Measurements from ENCODE around the gene TCF7.
"Not testable (repeated sequence)": the region's sequence is repeated elsewhere in the genome, so short reads cannot be mapped to it uniquely, and the experiment has no call there.

The TCF7 gene

DNA sequence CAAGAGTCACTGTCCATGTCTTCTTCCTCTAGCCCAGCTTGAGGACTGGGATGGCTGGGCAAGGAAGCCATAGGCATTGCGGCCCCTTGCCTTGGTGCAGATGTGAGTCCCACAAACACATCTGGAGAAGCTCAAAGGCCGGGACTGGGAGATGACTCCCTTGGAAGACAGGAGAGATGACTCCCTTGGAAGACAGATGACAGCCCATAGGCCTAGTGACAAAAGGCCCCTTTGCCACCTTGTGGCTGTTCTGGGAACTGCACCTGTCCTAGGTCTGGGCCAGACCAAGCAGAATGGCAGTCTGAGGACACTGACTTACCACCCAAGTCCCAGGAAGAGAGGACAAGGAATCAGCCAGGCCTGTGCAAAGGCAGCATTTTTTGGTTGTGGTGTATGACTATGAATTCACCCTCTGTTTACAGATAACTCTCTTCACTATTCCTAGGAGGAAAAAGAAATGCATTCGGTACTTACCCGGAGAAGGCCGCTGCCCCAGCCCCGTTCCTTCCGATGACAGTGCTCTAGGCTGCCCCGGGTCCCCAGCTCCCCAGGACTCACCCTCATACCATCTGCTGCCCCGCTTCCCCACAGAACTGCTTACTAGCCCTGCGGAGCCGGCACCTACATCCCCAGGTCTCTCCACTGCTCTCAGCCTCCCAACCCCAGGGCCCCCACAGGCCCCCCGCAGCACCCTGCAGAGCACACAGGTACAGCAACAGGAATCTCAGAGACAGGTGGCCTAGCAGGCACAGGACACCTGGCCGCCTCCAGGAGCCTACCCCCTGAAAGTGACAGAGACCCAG, 31.5 kb downstream of the TCF7 start:
- peak; percentile 87 for DNase-seq

DNA sequence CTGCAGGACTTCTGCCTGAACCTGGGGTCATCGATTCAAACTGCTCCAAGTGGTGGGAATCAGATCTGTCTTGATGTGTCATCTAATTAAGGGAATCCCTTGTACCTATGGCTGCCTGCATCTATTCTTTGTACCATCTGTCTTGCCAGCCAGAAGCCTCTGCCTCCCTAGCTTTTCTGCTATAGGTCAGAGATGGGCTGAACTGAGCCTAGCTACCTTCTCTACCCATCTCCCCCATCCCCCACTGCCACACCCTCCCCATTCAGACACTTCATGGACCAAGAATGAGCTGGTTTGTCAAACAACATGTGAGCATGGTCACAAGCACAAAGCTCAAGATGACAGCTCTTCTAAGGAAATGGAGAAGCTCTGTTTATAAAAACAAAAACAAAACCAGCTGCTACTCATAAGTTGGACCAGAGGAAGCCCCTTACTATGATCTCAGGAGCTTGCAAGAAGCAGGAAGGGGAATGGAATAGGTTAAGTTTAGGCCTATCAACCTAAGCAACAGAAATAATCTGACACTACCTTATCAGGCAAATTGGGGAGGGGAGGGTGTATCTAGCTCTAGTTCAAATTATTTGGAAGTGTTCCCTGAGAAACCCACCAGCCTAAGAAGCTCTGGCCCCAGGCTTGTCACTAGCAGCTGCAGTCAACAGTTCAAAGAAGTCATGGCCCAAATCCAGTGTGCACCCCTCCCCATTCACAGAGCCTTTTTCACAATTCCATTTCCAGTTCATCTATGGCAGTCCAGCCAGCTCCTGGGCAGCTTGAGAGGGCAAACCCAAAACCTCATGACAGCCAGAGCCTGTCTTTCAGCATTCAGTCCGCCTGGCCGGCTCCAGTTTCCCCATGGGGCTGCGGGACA, 32.4 kb downstream of the TCF7 start:
- DNase-seq: peak; percentile 25

DNA sequence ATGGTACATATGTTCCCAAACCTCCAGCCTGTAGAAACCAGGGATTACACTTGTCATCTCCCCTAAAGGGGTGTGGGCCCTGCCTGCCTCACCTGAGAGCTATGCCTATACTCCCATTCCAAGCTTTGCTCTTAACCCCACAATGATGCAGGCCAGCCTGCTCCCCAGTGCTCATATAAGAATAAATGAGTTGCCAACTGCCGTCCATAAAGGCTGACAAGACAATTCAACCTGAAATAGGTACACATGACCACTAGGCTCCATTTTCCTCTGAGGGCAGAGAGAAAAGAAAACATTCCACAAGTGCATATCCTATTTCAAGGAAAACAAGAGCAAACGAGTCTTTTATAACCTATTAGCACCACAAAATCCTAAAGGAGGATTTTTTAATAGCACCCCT, 33.8 kb downstream of the TCF7 start:
- DNase-seq: peak; percentile 34

DNA sequence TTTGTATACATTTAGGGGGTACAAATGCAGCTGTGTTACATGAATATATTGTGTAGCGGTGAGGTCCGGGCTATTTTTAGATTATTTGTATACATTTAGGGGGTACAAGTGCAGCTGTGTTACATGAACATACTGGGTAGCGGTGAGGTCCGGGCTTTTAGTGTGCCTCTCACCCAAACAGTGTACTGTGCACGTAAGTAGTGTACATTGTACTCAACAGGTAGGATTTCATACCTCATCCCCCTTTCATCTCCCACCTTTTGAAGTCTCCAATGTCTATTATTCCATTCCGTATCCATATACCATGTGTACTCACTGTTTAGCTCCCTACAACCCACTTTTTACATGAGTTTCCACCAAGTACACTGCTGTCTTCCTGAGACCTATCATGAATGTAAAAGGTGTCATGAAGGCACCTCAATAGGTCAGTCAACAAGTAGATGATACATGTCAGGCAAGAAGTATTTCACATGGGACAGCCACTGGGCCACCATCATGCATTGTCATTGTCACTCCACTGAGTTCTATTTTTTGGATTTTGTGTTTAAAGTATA, 34.6 kb downstream of the TCF7 start:
- peak; percentile 25 for DNase-seq

DNA sequence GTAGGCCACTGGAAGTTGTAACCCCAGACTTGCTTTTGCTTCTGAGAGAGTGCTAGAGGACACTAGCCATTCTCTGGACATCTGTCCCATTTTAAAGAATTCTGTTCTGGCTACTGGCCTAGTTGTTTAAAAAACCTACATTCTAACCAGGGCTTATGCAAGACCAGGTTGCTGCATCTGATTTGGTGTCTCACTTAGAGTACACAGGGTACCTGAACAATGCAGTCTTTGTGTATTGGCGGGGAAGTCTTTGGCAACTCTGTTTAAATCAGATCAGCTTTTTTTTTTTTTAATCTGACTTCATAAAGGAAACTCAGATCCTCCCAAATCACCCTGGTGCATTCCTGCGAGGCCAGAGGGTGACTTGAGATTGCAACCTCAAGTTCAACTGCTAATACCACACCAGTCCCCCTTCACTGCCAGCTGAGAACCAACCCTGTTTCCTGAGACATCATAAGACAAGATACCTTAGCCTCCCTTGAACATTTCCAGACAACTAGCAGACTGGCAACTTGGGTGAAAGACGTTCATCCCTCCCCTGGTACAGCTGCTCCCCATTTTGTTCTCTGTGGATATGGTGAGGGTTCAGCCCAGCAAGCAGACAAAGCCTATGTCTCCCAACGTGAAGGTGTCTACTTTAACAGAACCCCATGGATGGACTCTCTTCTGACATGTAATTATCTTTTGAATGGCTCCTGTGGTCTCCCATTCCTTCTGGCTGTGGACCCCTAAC, 35.3 kb downstream of the TCF7 start:
- DNase-seq: peak; percentile 26

DNA sequence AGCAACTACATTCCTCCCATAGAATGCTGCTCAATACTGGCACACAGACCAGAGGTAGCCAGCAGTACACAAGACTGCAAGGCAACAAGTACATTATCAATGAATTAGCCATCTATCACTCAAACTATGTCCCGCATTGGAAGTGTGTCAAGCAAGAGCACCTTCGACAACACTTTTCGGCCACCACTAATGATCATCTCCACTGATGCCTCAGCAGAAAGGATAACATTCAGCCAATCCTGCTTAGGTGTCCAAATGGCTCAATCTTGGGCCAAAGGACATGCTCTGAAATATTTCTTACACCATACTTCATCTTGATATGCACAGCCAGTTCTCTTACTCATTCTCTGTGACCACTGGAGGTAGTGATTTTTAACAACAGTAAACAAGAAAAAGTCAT, 37.2 kb downstream of the TCF7 start:
- peak; percentile 2 for DNase-seq

DNA sequence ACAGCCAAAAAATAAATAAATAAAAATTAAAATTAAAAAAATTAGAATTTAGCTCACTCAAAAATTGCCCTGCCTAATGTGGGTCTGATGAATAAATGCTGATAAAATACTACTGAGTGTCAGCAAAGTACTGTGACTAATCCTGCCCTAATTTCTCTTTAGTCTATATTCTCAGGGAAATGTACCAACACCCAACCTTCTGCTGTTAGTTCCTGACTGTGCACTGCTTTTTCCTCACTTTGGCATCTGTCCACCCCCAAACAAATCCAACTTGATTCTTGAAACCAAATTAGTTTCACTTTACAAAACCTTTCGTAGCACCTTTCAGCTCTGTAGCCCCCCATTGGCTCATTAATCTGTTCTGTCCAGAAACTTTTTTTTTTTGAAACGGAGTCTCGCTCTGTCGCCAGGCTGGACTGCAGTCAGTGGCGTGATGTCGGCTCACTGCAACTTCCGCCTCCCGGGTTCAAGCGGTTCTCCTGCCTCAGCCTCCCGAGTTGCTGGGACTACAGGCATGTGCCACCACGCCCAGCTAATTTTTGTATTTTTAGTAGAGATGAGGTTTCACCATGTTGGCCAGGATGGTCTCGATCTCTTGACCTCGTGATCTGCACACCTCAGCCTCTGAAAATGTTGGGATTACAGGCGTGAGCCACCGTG, 37.8 kb downstream of the TCF7 start:
- not testable (repeated sequence) for DNase-seq

DNA sequence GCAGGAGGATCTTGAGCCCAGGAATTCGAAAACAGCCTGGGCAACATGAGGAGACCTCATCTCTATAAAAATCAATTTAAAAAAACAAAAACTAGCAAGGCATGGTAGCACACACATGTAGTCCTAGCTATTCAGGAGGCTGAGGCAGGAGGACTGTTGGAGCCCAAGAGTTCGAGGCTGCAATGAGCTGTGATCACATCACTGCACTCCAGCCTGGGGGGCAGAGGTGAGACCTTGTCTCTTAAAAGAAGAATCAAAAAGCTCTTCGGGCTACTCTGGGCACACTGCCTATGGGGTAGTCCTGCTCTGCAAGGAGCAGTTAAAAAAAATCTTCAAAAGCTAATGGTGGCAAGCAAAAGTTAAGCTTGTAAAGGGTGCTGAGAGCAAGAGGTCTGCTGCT, 38.8 kb downstream of the TCF7 start:
- DNase-seq: no peak

DNA sequence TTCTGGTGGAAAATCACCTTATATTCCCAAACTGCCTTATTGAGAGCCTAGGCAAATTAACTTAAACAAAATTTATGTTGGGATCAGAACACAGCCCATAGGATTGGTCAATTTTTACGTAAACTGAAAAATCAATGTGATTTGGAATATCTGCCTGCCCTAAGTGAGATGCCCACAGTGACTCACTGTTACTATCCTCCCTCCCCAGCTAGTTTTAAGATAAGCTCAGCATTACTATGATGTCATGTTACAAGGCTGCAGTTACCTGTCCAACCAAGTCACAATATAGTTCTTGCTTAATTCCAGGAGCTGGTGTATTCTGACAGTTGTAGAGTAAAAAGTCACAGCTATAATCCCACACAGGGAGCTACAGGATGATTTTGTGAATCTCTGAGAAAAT, 39.2 kb downstream of the TCF7 start:
- DNase-seq: no peak

DNA sequence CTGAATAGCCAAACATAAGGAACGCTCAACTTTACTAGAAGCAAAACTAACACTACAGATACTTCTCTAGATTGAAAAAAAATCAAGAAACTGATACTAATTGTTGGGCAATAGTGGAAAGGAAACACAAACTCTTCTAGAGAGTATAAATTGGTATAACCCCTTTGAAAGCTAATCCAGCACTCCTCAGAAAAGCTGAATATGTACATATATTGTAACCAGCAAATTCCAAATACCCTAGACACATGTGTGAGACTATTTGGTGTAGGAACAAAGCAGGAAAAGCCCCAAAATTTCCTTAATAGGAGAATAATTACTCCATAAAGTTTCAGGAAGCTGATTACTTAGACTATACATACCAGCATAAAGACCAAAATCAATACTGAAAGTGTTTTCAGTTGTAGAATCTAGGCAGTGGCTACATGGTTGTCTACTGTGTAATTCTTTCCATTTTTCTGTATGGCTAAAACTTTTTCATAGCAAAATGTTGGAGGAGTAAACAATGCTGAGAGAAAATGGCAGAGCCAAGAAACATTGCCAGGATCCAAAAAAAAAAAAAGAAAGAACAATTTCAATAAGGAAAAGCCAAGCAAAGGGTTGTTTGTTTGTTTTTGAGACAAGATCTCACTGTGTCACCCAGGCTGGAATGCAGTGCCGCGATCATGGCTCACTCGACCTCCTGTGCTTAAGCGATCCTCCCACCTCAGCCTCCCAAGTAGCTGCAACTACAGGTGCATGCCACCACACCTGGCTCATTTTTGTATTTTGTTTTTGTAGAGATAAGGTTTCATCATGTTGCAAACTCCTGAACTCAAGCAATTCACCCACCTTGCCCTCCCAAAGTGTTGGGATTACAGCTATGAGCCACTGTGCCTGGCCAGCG, 47.3 kb downstream of the TCF7 start:
- no peak for DNase-seq

DNA sequence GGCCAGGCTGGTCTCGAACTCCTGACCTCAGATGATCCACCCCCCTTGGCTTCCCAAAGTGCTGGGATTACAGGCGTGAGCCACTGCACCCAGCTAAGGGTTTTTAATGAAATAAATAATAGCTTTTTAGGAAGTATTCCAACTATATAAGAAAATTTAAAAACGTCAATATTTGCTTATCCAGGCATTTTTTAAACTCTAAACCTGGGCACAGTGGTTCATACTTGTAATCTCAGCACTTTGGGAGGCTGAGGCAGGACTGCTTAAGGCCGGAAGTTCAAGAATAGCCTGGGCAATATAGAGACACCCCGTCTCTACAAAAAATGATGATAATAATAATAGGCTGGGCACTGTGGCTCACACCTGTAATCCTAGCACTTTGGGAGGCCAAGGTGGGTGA, 48.1 kb downstream of the TCF7 start:
- no peak for DNase-seq

DNA sequence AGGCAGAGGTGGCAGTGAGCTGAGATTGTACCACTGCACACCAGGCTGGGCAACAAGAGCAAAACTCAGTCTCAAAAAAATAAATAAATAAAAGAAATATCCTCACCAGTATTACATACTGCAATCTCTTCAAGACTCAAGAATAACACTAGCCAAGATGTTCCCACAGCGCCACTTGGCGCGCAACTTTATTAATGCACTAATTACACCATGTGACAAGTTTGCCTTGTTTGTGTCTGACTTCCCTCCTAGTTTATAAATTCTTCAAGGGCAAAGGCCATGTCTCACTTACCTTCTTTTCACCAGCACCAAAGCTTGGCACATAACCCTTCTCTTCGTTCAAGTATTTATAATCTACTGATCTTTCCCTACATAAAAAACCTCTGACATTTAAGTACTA, 57.5 kb downstream of the TCF7 start:
- DNase-seq: peak; percentile 17

DNA sequence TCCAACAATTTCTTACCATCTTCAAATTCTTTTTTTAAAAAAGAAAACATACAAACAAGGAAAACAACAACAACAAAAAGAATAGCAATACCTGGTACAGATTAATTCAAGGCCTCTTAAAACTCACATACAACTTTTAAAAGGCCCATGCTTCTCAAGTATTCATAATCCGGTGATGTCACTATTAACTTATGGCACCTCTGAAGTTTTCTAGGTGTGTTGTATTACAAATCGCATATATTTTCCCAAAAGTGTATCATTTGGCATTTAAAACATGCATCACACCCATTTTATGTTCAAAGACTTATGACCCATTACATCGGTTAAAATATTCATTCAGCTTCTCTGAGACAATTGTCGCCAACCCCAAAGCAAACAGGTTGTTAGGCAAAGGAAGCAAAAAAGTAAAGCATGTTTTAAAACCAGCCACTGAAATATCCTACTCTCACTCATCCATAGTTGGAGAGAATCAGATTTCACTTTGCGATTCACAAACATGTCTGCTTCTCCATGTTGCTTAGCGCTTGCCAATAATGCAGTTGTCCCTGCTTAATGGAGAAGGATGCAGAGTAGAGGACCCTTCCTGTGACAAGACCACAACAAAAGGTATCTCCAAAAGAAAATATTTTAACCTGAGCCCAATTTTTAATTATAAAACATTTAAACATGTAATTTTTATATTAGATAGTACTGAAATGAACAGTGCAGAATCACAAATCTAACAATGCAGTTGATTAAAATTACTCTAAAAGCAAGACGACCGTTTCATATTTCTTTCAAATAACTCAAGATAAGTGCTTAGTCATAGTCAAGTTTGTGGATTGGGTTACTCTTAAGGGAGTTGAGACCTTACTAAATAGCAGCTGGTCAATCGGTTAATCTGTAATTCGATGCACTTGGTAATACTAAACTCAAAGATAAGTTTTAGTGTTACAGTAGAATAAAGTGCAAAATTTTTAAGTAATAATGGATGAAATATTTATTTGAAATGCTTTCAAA, 60.7 kb downstream of the TCF7 start:
- no peak for DNase-seq

DNA sequence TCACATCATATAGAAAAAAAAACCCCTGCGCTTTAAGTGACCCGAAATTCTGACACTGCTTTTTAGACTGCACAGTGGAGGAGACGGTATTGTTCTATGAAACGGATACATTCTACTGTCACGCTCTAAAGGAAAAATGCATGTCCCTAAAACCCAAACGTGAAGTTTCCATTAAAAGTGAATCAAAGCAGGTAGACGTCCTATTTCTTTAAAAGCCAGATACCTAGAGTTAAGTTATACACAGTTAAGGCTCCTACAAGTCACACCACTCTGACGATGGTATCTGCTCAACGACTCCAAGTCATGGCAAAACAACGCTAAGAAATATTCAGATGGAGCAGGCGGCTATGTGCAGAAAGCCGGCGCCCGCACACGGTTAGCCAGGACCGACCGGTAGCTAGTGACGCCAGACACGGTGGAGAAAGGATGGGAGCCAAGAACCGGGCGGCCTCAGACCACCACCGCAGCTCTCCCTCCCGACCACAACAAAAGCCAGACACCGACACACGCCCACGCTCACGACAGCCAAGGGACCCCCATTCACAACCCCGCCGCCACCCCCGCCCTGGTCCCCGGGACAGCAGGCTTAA, 61.5 kb downstream of the TCF7 start:
- DNase-seq: no peak

DNA sequence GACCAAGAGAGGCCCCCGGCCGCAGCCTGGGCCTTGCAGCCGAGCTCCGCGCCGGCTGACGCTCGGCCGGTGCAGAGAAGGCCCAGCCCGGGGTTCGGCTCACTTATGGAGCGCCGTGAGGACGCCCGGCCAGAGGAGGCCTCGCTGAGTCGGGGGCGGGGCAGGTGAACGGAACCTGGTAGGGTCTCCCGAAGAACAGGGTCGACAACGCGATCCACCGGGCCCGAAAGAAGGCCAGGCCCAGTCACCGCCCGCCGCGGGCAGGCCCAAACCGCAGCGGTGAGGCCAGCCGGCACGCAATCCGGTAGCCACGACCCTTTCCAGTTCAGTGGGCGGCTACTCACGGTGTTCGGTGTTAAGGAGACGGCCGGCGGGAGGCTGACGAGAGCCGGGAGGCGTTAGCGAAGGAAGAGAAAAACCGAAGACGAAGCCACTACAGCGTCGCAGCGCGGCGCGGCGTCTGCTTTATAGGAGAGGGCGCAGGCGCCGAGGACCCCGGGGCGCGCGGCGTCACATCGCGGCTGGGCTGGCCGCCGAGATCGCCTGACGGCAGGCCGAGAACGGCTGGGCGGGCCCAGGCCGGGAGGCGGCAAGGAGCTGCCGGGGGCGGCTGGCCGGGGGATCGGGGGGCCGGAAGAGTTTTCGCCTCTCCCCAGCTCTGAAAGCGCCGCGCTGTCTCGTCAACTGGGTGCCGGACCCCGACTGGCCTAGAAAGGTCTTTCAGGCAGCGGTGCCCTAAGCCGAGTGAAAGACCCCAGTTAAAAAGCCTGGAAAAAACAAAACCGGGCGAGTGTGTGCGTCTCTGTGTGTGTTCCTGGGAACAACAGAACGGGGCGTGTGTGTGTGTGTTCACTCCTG, 62.3 kb downstream of the TCF7 start, which contains the start of gene SKP1:
Gene SKP1 (minus strand): TSS at position 440 of the 858 bp plus-strand sequence. CDS start 2,928 bp downstream, outside the sequence.
- peak; percentile 86 for DNase-seq

DNA sequence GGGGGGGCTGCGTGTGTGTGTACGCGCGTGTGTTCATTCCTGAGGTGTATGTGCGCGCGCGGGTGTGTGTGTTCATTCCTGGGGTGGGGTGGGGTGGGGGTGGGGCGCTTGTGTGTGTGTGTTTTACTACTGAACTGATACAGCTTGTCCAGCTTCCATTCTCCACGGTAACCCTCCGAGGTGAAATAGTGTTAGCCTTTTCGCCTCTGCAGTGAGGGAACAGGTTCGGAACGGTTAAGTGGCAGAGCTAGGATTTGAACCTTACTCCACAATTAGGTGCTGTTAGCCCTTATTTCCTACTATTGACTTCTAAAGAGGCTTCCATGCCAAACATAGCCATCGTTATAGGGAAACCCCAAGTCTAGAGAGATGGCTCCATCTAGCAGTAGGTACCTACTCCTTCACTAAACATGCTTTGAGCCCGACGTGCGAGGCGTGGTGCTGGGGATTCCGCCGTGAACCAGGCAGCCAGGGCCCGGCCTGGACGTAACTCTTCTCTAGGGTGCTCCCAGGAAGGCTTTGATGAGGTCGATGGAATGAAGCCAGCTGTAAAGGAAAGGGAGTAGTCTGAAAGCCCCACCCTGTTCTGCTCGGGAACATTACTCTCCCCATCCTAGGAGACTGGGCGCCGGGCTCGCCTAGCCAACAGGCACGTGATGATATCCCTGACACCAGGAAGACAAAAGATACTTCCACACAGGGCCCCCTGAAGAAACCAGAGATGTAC, 63.1 kb downstream of the TCF7 start:
- no peak for DNase-seq

DNA sequence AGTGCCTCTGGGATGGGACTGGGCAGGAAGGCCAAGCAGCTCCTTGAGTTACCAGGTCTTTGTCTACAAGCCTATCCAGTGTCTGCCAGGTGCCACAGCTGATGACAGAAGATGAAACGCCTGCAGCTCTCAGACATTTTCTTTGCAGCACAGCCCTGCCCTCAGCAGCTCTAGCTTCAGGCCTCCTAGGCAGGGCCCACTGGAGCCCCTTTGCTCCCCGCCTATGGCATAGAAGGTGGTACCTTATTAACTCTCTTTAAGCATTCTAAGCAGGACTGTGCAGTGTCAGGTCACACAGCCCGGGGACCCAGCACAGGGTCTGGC, 63.6 kb downstream of the TCF7 start:
- DNase-seq: no peak

DNA sequence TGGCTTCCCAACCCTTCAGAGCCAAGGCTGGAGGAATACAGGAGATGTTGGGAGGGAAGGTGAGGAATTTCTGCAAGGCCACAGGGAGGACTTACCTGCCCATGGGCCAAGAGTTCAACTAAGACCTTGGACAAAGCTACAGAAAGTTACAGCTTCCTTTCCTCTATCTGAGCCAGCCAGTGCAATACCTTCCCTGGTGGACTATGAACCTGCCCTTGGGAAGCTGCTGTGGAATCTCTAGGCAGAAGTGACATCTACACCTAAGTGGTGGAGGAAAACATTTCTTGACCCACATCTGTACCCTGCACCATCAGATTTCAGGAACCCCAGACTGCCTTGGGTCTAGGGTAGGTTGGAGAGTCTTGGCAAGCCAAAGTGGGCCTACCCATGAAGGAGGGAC, 69.0 kb downstream of the TCF7 start:
- DNase-seq: no peak

Measured in CD4-positive, alpha-beta T cell treated with Interleukin-6 for 4 hours (primary cell).